ENCODE measurements around the gene CBX5.
"Not testable (repeated sequence)": the region's sequence is repeated elsewhere in the genome, so short reads cannot be mapped to it uniquely, and the experiment has no call there.

Gene CBX5

DNA sequence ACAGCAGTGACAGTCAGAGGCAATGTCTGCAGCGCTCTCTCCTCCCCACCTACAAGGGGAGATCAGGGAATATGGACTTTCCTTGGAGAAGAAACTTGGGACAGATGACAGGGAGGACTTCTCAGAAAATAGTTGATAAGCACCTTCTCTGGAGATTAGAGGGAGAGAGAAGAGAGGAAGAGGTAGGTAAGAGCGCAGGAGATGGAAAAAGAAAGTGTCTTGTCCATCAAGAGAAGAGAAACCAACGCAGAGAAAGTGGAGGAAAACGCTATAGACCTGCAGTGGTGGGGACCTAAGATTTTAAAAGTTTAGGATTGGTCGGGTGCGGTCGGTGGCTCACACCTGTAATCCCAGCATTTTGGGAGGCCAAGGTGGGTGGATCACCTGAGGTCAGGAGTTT lies 75.6 kb downstream of the CBX5 start:
- in situ Hi-C loops (cut with MboI; ENCODE audit: low sequenced_read_pairs): loop anchor here (25.0 kb wide), 1 partner anchor 442 kb away; the partner anchor contains the start of gene CISTR

DNA sequence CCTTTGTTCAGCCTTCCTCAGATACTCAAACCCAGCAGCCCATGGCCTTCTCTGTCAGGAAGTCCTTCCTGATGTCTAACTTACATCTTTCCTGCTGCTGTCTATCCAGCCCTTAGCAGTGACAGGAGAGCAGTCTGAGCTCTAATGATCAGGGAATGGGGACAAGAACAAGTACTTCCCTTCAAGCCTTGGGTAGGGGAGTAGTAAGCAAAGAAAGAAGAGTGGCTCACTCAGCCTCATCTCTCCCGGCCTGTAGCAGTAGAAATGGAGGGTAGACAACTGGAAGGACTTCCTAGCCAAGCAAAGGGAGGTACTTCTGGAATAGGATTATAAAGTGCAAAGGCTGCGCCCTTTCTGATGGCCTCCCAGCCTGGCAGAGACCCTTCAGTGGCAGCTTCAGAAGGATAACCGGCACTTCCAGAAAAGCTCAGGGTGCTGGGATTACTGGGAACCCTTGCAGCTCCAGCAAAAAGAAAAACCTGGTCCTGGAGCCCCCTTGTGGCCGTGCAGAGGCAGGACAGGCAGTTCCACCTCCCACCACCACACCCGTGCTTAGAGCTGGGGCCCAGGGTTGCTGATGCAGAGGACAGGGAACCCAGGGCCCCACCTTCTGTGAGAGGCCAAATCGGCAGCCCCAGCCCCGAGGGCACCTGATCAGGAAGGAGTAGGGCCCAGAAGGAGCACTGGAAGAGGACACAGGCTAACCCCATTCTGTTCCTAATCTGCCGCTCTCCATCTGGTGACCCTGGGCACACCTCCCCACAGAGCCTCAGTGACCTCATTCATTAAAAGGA lies 78.7 kb downstream of the CBX5 start:
- in situ Hi-C loops (cut with MboI; ENCODE audit: low sequenced_read_pairs): loop anchor here (25.0 kb wide), 1 partner anchor 439 kb away; the partner anchor contains the start of gene CISTR

DNA sequence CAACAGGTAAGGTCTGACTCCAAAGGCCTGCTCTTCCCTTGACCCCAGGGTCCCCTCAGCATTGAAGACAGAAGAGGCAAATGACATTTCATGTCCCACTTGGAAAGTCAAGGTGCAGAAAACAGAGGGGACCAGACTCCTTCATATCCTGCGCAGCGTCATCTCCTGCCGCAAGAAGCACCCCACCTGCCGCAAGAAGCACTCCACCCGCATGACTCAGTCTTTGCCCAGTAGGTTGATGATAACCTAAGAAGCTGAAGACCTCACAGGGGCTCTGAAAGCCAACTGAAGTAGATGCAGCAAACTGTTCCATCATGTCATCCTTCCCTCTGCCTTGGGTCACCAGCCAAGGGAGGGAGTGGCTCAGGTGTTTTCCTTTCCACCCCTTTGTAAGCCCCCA lies 79.5 kb downstream of the CBX5 start:
- in situ Hi-C loops (cut with MboI; ENCODE audit: low sequenced_read_pairs): loop anchor here (25.0 kb wide), 1 partner anchor 438 kb away; the partner anchor contains the start of gene CISTR

DNA sequence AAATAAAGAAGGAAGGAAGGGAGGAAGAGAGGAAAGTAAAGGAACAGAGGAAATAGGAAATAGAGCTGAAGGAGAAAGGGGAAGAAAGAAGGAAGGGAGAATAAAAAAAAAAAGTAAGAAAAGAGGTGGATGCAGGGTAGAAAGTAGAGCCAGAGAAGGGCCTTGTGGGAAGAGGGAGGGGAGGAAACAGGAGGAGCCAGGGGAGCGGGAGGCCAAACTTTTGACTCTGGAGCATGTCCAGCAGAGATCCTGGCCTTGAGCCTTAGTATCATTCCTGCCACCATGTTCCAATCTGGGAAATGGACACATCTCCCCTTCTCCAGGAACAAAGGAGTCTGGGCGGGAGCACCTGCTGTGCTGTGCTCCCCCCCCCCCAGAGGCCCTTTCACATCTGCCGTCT lies 80.0 kb downstream of the CBX5 start:
- in situ Hi-C loops (cut with MboI; ENCODE audit: low sequenced_read_pairs): loop anchor here (10.0 to 25.0 kb wide), 2 partner anchors 185 to 438 kb away; partner anchors contain the start of gene CISTR

DNA sequence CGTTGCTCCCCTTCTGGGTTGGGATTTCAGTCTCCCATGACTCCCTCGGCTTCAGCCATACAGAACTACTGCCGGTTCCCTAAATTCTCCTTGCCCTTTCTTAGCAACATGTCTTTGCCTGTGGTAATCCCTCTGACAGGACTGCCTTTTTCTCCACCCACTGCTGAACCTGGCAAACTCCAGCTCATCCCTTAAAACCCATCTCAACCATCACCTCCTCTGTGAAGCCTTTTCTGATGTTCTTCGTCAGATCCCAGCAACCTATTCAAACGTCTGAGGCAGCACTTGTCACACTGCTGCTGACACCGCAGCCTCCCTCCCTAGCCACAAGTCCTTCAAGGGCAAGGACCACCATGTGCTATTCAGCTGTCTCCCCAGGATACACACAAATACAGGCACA lies 80.9 kb downstream of the CBX5 start:
- in situ Hi-C loops (cut with MboI; ENCODE audit: low sequenced_read_pairs): loop anchor here (10.0 kb wide), 1 partner anchor 184 kb away; no protein-coding TSS in a partner anchor

DNA sequence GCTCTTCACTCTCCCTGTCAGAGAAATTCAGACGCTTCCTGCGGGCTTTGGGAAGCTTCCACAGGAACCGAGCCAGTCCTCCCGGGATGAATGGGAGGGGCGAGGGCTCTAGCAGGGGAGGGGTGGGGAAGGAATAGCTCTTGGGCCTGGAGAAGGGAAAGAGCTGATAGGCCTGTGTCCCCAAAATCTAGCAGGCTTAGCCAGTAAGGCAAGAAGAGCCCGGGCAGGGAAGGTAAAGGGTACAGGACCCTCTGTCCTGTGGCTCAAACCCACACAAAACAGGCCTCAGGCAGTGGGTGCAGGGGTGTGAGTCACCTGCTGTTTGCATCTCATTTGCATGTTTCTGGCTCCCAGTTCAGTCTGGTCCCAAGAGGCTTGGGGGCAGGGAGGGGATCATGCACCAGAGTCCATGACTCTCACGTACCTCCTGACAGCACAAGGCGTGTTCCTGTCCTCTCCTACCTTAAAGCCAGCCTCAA lies 82.5 kb downstream of the CBX5 start:
- in situ Hi-C loops (cut with MboI; ENCODE audit: low sequenced_read_pairs): loop anchor here (10.0 kb wide), 1 partner anchor 183 kb away; no protein-coding TSS in a partner anchor

DNA sequence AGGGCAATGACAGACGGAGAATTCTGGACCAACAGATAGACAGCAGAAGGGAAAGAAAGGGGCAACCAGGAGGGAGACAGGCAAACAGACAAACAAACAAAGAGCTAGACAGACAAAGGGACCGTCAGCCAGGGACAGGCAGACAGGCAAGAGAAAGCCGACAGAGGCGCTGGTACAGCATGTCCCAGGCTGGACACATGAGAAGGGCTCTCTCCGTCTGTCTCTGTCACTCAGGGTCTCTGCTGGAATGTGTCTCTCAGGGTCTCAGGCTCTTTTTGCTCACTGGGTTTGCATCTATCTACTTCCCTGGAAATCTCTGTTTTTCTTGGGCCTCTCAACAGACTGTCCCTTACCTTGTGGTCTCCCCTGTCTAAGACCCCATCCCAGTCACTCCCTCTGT lies 82.9 kb downstream of the CBX5 start:
- in situ Hi-C loops (cut with MboI; ENCODE audit: low sequenced_read_pairs): loop anchor here (10.0 kb wide), 1 partner anchor 182 kb away; no protein-coding TSS in a partner anchor

DNA sequence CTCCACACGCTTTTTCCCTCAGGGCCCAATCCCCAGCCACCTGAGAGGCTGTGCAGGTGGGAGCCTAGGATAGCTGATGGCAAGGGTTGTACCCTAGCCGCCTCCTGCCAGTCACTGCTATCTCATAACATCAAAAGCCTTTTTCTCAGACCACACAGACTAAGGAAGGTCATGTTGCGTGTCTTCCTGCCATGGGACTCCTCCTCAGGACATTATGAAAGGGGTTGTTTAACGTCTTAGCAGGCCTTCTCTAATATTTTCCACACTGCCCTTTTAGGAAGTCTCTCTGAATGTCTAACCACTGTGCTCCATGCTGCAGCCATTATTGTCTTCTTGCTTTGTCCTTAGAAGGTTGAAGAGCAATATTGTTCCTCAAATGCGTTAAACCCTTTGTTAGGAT lies 83.5 kb downstream of the CBX5 start:
- in situ Hi-C loops (cut with MboI; ENCODE audit: low sequenced_read_pairs): loop anchor here (10.0 kb wide), 1 partner anchor 182 kb away; no protein-coding TSS in a partner anchor

DNA sequence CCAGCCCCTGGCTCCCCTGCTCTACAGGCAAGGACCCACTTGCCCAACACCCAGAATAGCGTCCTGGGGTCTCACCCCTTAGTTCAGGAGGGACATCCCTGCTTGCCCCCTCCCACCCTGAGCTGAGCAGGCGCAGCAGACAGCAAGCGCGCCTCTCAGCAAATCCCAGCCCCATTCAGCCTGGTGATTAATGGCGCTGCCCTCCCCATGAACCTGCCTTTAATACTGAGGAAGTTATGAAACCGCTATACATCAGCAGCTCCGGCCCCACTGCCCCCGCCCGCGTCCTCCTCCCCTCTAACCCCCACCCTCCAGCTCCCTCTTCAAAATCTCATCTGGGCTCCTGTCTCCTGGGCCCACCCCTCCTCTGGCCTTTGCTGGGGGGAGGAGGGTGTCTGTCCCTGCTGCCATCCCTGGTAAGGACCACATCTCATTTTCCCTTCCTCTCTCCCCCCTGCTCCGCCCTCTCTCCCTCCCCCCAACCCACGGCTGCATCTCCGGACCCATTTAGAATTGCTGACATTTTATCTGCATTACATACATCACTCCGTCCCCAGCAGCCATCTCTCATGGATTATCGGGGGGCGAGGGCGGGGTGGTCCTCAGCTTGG lies 84.1 kb downstream of the CBX5 start:
- in situ Hi-C loops (cut with MboI; ENCODE audit: low sequenced_read_pairs): loop anchor here (10.0 kb wide), 1 partner anchor 181 kb away; no protein-coding TSS in a partner anchor

DNA sequence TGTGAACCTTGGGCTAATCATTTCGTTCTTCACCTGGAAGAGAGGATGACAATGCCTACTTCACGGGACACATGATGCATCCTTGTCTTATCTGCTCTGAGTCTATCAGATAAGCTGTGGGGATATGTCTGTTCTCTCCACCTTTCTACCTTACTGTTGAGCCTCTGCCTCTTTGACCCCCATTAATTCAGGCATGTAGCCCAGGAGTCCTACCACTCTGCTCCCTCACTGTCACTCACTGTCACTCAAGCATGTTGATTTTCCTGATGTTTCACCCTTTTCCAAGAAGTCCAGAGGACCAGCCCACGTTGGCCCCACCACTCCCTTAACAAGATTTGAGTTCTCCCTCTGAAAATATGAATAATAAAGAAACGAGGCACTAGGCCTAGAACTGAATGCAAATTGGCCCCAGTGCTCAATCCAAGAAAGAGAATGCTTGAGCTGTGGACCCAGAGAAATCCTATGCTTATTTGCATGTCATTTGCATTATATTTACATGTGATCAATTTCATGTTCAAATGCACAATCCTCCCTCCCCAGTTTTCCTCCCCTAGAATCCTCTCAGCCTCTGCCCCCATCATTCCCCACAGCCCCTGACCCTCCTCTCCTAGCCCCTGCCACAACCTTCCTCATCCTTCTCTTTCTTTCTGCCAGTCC lies 84.7 kb downstream of the CBX5 start:
- in situ Hi-C loops (cut with MboI; ENCODE audit: low sequenced_read_pairs): loop anchor here (10.0 kb wide), 1 partner anchor 180 kb away; no protein-coding TSS in a partner anchor

DNA sequence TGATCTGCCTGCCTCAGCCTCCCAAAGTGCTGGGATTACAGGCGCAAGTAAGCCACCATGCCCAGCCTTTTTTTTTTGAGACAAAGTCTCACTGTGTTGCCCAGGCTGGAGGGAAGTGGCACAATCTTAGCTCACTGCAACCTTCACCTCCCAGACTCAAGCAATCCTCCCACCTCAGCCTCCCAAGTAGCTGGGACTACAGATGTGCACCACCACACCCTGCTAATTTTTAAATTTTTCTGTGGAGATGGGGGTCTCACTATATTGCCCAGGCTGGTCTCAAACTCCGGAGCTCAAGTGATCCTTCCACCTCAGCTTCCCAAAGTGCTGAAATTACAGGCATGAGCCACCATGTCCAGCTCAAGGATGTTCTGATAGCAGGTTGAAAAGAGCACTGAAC lies 85.3 kb downstream of the CBX5 start:
- in situ Hi-C loops (cut with MboI; ENCODE audit: low sequenced_read_pairs): loop anchor here (10.0 kb wide), 1 partner anchor 180 kb away; no protein-coding TSS in a partner anchor

DNA sequence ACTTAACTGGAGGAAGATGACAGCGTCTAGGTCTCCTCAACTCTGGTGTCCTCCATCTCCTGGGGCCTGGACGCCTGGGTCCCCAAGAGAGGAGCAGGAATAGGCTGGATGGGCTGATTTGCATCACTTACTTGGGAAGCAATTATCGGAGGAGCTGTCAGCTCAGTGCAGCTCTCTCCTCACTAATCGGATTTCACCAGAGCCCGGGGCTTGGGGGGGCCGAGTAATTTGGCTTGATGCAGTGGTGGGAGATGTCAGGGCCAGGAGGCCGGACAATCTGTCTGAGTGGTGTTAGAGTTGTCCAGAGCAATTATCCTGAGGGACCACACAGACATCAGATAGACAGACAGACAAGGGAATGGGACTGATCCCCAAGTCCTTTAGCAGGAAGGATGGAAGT lies 86.5 kb downstream of the CBX5 start:
- in situ Hi-C loops (cut with MboI; ENCODE audit: low sequenced_read_pairs): loop anchor here (10.0 kb wide), 1 partner anchor 179 kb away; no protein-coding TSS in a partner anchor

DNA sequence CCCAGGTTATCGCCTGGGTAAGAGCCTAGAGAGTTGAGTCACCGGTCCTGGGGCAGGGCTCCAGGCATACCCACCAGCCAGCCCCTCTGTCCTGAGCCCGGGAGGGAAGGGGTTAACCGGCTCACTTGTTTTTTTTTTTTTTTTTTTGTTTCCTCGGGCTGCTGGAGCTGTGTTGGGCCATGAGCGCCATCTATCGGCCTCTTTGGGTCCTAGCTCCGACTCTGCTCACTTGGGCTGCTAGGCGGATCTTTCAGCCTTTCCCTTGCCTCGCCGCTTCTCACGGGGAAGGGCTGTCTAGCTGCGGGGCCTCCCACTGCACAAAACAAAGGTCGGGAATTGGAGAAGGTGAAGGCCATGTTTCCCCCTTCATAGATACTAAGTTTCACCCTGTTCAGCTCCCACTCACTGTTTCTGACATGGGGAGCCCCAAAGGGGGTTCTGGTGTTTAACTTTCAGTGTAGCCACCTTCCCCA lies 88.3 kb downstream of the CBX5 start:
- in situ Hi-C loops (cut with MboI; ENCODE audit: low sequenced_read_pairs): loop anchor here (10.0 kb wide), 1 partner anchor 177 kb away; no protein-coding TSS in a partner anchor

DNA sequence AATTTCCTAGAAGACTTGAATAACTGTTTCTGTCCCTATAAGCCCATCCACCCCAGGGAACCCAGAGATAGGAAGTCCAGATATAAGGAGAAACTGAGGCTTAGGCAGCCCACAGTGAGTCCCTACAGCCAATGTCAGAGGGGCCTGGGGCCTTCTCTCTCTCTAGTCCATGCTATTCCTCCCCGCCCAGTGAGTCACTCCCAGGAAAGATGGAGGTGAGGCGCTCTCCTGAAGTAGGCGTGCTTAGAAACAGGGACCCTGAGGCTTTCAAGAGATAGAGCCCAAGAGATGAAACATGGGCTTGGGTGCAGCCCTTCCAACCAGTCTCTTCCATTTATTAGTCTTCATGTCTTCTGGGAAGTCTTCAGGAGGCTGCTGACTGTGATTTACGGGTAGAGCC lies 88.8 kb downstream of the CBX5 start:
- in situ Hi-C loops (cut with MboI; ENCODE audit: low sequenced_read_pairs): loop anchor here (10.0 kb wide), 1 partner anchor 176 kb away; no protein-coding TSS in a partner anchor

DNA sequence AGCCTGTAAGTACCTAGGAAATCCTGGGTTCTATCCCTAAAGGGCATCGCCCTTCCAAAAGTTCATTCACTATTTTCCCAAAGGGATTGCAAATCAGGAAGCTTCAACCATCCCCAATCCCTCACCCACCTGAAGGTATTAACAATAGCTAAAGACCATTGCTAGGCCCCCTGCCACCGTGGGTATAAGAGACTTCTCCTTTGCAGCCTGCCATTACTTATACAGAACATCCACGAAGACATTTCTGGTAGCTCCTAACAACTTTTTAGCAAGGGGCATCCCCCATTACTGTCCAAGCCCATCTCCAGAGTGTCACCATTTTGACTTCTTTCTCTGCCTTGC lies 90.8 kb downstream of the CBX5 start:
- in situ Hi-C loops (cut with MboI; ENCODE audit: low sequenced_read_pairs): no loop called here

DNA sequence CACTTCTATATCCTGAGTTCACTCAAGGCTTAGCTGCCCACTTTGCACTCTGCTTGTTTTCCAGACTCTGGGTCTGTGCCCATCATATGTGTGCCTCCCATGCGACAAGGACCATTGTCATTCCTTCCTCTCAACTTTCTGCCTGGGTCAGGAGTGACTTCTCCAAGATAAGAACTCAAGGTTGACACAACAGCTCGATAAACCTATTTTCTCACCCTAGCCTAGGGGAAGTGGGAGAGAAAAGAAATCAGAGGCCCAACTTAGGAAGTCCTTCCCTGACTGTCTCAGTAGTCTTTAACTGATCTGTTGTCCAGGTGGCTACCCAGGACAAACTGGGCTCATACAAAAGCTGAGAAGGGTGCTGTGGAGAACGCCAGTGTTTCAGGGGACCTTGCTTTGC lies 92.8 kb downstream of the CBX5 start:
- in situ Hi-C loops (cut with MboI; ENCODE audit: low sequenced_read_pairs): no loop called here

DNA sequence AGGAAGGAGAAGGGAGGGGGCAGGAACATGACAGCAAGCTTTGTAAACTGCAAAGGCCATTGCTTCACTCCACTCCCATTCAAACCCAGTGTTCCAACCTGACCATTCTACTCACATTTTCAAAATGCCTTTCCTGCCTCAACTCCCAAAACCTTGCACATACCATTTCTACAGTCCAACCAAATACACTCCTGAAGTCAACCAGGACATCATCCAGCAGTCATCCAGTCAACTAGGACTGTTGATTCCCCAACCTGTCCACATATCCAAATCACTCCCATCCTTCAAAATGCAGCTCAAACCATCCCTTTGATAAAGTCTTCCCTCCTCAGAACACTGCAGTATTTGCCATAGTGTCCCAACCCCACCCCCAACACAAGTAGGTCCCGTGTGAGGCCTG lies 94.0 kb downstream of the CBX5 start:
- in situ Hi-C loops (cut with MboI; ENCODE audit: low sequenced_read_pairs): no loop called here

DNA sequence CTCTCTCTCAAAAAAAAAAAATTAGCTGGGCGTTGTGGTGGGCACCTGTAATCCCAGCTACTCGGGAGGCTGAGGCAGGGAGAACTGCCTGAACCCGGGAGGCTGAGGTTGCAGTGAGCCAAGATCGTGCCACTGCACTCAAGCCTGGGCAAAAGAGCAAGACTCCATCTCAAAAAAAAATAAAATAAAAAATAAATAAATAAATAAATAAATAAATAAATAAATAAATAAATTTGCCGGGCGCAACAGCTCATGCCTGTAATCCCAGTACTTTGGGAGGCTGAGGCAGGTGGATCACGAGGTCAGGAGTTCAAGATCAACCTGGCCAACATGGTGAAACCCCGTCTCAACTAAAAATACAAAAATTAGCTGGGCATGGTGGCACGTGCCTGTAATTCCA lies 94.6 kb downstream of the CBX5 start:
- in situ Hi-C loops (cut with MboI; ENCODE audit: low sequenced_read_pairs): not testable (repeated sequence)

DNA sequence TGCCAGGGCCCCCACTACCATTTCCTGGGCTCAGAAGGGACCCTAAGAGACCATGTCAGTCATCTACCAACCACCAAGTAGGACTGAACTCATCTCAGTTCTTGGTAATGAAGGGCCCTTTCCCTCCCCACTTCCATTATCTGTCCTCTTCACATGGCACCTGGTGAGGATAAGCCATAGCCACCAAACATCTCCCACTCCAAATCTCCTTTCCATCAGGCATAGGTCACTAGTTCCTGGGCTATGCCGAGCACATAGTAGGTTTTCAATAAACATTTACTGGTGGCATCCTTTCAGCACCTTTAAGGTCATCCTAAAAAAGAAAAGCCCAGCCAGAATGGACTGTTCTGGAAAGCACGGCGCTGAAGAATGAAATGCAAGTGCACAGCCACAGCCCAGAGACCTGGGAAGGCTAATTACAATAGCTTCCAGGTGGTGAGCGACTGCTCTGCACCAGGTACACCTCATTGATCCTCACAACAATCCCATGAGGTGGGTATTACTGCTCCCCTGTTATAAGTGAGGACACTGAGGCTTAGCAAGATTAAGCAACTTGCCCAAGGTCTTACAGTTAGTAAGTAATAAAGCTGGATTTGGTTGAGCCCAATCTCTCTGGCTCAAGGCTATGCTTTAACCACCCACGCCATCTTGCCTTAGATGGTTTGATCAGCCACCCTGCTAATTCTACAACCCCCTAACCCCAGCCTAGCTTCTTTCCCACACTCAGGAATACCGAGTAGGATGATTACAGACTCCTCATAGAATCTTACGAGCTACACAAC lies 95.7 kb downstream of the CBX5 start:
- in situ Hi-C loops (cut with MboI; ENCODE audit: low sequenced_read_pairs): no loop called here

DNA sequence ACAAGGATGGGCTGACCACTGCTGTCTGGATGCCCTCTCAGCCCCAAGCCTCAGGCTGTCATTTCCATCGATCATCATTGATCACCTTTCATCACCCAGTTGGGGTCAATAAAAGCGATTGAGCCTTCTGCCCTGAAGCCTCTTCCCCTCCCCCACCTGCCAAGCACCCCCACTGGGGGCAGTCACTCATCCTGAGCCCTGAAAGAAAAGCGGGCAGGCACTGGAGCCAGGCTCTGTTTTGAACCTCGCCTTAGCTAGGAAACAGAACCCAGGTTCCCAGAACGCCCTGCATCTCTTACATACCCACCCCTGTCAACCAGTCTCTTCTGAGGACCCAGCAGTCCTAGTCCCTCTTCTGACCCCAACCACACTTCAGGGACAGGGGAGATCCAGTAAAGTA lies 96.9 kb downstream of the CBX5 start:
- in situ Hi-C loops (cut with MboI; ENCODE audit: low sequenced_read_pairs): no loop called here

All from HL-60/S4 treated with phorbol 12-myristate 13-acetate at 8.2 ng/mL for 4 days and 3 days (cell line).